ENCODE measurements around the gene KRT84.

- TF ChIP-seq ZNF311 (CRISPR knock-in tag; IDR thresholded peaks at IDR 0.05) (no peak), ESRRA (IDR thresholded peaks at IDR 0.05; ENCODE audit: borderline replicate concordance, low read depth) (no peak), CTCF (IDR thresholded peaks at IDR 0.05 in 2 of 3, conservative IDR thresholded peaks at IDR 0.05 in 1 of 3; ENCODE audit: insufficient read depth in 2 of 3, low read depth in 1 of 3, low read length in 3 of 3) (no peak), STAT5B (CRISPR knock-in tag; IDR thresholded peaks at IDR 0.05) (no peak), CBFA2T3 (IDR thresholded peaks at IDR 0.05) (no peak), POLR2AphosphoS5 (IDR thresholded peaks at IDR 0.05; ENCODE audit: control insufficient read depth, insufficient read depth, low read depth, low read length) (no peak), HNRNPK (IDR thresholded peaks at IDR 0.05; ENCODE audit: low read depth, low read length, poor library complexity, severe bottlenecking) (no peak), FOXP4 (CRISPR knock-in tag; IDR thresholded peaks at IDR 0.05; ENCODE audit: borderline replicate concordance) (no peak)
These were observed 47.1 kb downstream of the KRT84 start for GRCh38 chr12:52338241-52338960.
